ENCODE measurements around the gene DUSP11.
"Not testable (repeated sequence)": the region's sequence is repeated elsewhere in the genome, so short reads cannot be mapped to it uniquely, and the experiment has no call there.

DUSP11 gene

GRCh38 chr2:73818296-73818695 lies 38.4 kb upstream of the DUSP11 start:
- Histone ChIP-seq H4K20me1 (ENCODE audit: low read depth, low read length) (no peaks in the 10 kb centered on the region), H3K9me2 (replicated peaks; ENCODE audit: insufficient read depth, low read length) (no peaks in the 10 kb centered on the region), H3K36me3 (ENCODE audit: low read length) (no peaks in the 10 kb centered on the region), H3K79me2 (ENCODE audit: insufficient read depth, low read length) (no peaks in the 10 kb centered on the region), H3K4me2 (ENCODE audit: low read depth, low read length, poor library complexity, severe bottlenecking) (no peak overlapping the region), H3K9me3 (ENCODE audit: insufficient read depth, low read length) (no peaks in the 10 kb centered on the region), H3K4me3 (ENCODE audit: insufficient read depth, low read length, poor library complexity, severe bottlenecking) (no peak overlapping the region), H3K27ac (ENCODE audit: low read depth, low read length) (no peak overlapping the region), H3F3A (ENCODE audit: insufficient read depth) (no peaks in the 10 kb centered on the region), H3K27me3 (ENCODE audit: low read length) (no peaks in the 10 kb centered on the region), H2AFZ (ENCODE audit: low read depth, low read length, severe bottlenecking) (no peak overlapping the region), H3K9ac (ENCODE audit: low read length) (no peak overlapping the region)
- TF ChIP-seq CTCF (IDR thresholded peaks at IDR 0.05; ENCODE audit: insufficient read depth, low read length, poor library complexity, severe bottlenecking) (no peak), EZH2phosphoT487 (conservative IDR thresholded peaks at IDR 0.05; ENCODE audit: low read length) (no peak)

- Histone ChIP-seq H3K4me2 (ENCODE audit: low read depth, low read length, poor library complexity, severe bottlenecking) (no peak overlapping the region), H3K9me3 (ENCODE audit: insufficient read depth, low read length) (no peaks in the 10 kb centered on the region), H3F3A (ENCODE audit: insufficient read depth) (no peaks in the 10 kb centered on the region), H3K27ac (ENCODE audit: low read depth, low read length) (no peak overlapping the region), H4K20me1 (ENCODE audit: low read depth, low read length) (no peaks in the 10 kb centered on the region), H3K4me3 (ENCODE audit: insufficient read depth, low read length, poor library complexity, severe bottlenecking) (no peak overlapping the region), H3K27me3 (ENCODE audit: low read length) (0 out of 2 replicates have a peak, but pooled peaks cover 2% of the 10 kb centered on the region), H3K79me2 (ENCODE audit: insufficient read depth, low read length) (no peaks in the 10 kb centered on the region), H3K36me3 (ENCODE audit: low read length) (no peaks in the 10 kb centered on the region), H3K9ac (ENCODE audit: low read length) (no peak overlapping the region), H3K9me2 (replicated peaks; ENCODE audit: insufficient read depth, low read length) (no peaks in the 10 kb centered on the region), H2AFZ (ENCODE audit: low read depth, low read length, severe bottlenecking) (no peak overlapping the region)
- TF ChIP-seq EZH2phosphoT487 (conservative IDR thresholded peaks at IDR 0.05; ENCODE audit: low read length) (no peak), CTCF (IDR thresholded peaks at IDR 0.05; ENCODE audit: insufficient read depth, low read length, poor library complexity, severe bottlenecking) (no peak)
Measured at GRCh38 chr2:73812635-73813034, 32.7 kb upstream of the DUSP11 start.

- no peaks in the 10 kb centered on the region for H3K9me3 ChIP-seq (ENCODE audit: insufficient read depth, low read length)
- TF ChIP-seq CTCF (IDR thresholded peaks at IDR 0.05; ENCODE audit: insufficient read depth, low read length, poor library complexity, severe bottlenecking) = no peak
- no peak for TF ChIP-seq EZH2phosphoT487 (conservative IDR thresholded peaks at IDR 0.05; ENCODE audit: low read length)
- H2AFZ ChIP-seq (ENCODE audit: low read depth, low read length, severe bottlenecking) = no peak overlapping the region
Measured at GRCh38 chr2:73811878-73812277, 32.0 kb upstream of the DUSP11 start.

GRCh38 chr2:73783883-73784282 lies 4.0 kb upstream of the DUSP11 start, which contains the start of gene C2orf78:
C2orf78 (plus strand) TSS chr2:73784183; CDS start chr2:73784310, 127 bp downstream.
- not testable (repeated sequence) for H3K79me2 ChIP-seq (ENCODE audit: insufficient read depth, low read length); H3K4me3 ChIP-seq (ENCODE audit: insufficient read depth, low read length, poor library complexity, severe bottlenecking); H3K36me3 ChIP-seq (ENCODE audit: low read length); H3K27ac ChIP-seq (ENCODE audit: low read depth, low read length); H3K4me2 ChIP-seq (ENCODE audit: low read depth, low read length, poor library complexity, severe bottlenecking); H3K9me2 ChIP-seq (replicated peaks; ENCODE audit: insufficient read depth, low read length); H4K20me1 ChIP-seq (ENCODE audit: low read depth, low read length); H2AFZ ChIP-seq (ENCODE audit: low read depth, low read length, severe bottlenecking); H3K27me3 ChIP-seq (ENCODE audit: low read length); H3K9me3 ChIP-seq (ENCODE audit: insufficient read depth, low read length); H3F3A ChIP-seq (ENCODE audit: insufficient read depth); H3K9ac ChIP-seq (ENCODE audit: low read length)

More at GRCh38 chr2:73811878-73812277, 32.0 kb upstream of the DUSP11 start:
- Histone ChIP-seq H3F3A (ENCODE audit: insufficient read depth) (no peaks in the 10 kb centered on the region), H3K9me2 (replicated peaks; ENCODE audit: insufficient read depth, low read length) (no peaks in the 10 kb centered on the region), H3K4me3 (ENCODE audit: insufficient read depth, low read length, poor library complexity, severe bottlenecking) (no peak overlapping the region), H4K20me1 (ENCODE audit: low read depth, low read length) (no peaks in the 10 kb centered on the region), H3K79me2 (ENCODE audit: insufficient read depth, low read length) (no peaks in the 10 kb centered on the region), H3K9ac (ENCODE audit: low read length) (no peak overlapping the region), H3K27ac (ENCODE audit: low read depth, low read length) (no peak overlapping the region), H3K27me3 (ENCODE audit: low read length) (0 out of 2 replicates have a peak, but pooled peaks cover 2% of the 10 kb centered on the region), H3K36me3 (ENCODE audit: low read length) (no peaks in the 10 kb centered on the region), H3K4me2 (ENCODE audit: low read depth, low read length, poor library complexity, severe bottlenecking) (no peak overlapping the region)

GRCh38 chr2:73783402-73783801 lies 3.5 kb upstream of the DUSP11 start:
- H3K9ac ChIP-seq (ENCODE audit: low read length); H3F3A ChIP-seq (ENCODE audit: insufficient read depth); H3K27ac ChIP-seq (ENCODE audit: low read depth, low read length); H4K20me1 ChIP-seq (ENCODE audit: low read depth, low read length); H3K4me2 ChIP-seq (ENCODE audit: low read depth, low read length, poor library complexity, severe bottlenecking); H3K4me3 ChIP-seq (ENCODE audit: insufficient read depth, low read length, poor library complexity, severe bottlenecking); H3K9me2 ChIP-seq (replicated peaks; ENCODE audit: insufficient read depth, low read length); H3K27me3 ChIP-seq (ENCODE audit: low read length); H3K36me3 ChIP-seq (ENCODE audit: low read length); H3K9me3 ChIP-seq (ENCODE audit: insufficient read depth, low read length); H2AFZ ChIP-seq (ENCODE audit: low read depth, low read length, severe bottlenecking): not testable (repeated sequence)
- peaks cover 15% of the 10 kb centered on the region for H3K79me2 ChIP-seq (ENCODE audit: insufficient read depth, low read length)
